Keratinocyte (primary cell): ENCODE results near the gene ADCY4. TPM values are rescaled to one million over a fixed set of nuclear protein-coding genes. Genes with fewer than 3 reads are reported as not detected.

Source experiments
- DNase-seq: peaks from one replicate; pipeline ENCODE4 v3.0.0-alpha.2; 2011; ENCODE audit warnings: low read depth, missing footprints, low spot score
- FAIRE-seq: peaks from 2 replicates; lab custom pipeline; 2011; peaks lifted over from hg19 to GRCh38; lab: Jason Lieb, UNC
- H2AFZ ChIP-seq: 2 replicates; pipeline ENCODE4 v1.6.0; 2012; ENCODE audit warnings: low read length, control low read depth, inconsistent platforms; ENCODE audit not compliant: control insufficient read depth
- H3K27ac ChIP-seq: 2 replicates; pipeline ENCODE4 v1.5.1; 2011; ENCODE audit warnings: low read length; ENCODE audit not compliant: control insufficient read depth, insufficient read depth
- H3K27me3 ChIP-seq: 3 replicates; pipeline ENCODE4 v1.6.0; 2011; ENCODE audit warnings: low read length; ENCODE audit not compliant: control insufficient read depth, insufficient read depth; ENCODE audit errors: extremely low read depth
- H3K36me3 ChIP-seq, 2 experiments: 2 replicates in 1 of 2; 3 replicates in 1 of 2; pipeline ENCODE4 v1.5.1; 2011; ENCODE audit warnings: low read length in 2 of 2, mild to moderate bottlenecking in 1 of 2; ENCODE audit not compliant: control insufficient read depth in 2 of 2, insufficient read depth in 2 of 2; ENCODE audit errors: extremely low read depth in 1 of 2
- H3K4me1 ChIP-seq: 3 replicates; pipeline ENCODE4 v1.5.1; 2011; ENCODE audit warnings: low read length; ENCODE audit not compliant: control insufficient read depth, insufficient read depth; ENCODE audit errors: extremely low read depth
- H3K4me2 ChIP-seq: 3 replicates; pipeline ENCODE4 v1.6.0; 2011; ENCODE audit warnings: low read depth, low read length; ENCODE audit not compliant: control insufficient read depth, insufficient read depth; ENCODE audit errors: extremely low read depth
- H3K4me3 ChIP-seq, 3 experiments: fragments of 200-600 bp in 1 of 3; sonication (generic) in 1 of 3; 2 replicates in 2 of 3; 3 replicates in 1 of 3; pipeline ENCODE4 v1.5.1; 2011 to 2016; ENCODE audit warnings: low read length in 3 of 3, mild to moderate bottlenecking in 3 of 3, control low read depth in 2 of 3, inconsistent platforms in 1 of 3, low read depth in 1 of 3, mixed read lengths in 1 of 3, mixed run types in 1 of 3, moderate library complexity in 1 of 3; ENCODE audit not compliant: control insufficient read depth in 2 of 3, insufficient read depth in 2 of 3; ENCODE audit errors: extremely low read depth in 1 of 3
- H3K79me2 ChIP-seq: 2 replicates; pipeline ENCODE4 v1.6.0; 2012; ENCODE audit warnings: low read length; ENCODE audit not compliant: control insufficient read depth, insufficient read depth
- H3K9ac ChIP-seq: 3 replicates; pipeline ENCODE4 v1.6.0; 2011; ENCODE audit warnings: low read length; ENCODE audit not compliant: control insufficient read depth, insufficient read depth; ENCODE audit errors: extremely low read depth
- H3K9me1 ChIP-seq: 3 replicates; pipeline ENCODE4 v1.6.0; 2011; ENCODE audit warnings: low read length; ENCODE audit not compliant: control insufficient read depth, insufficient read depth; ENCODE audit errors: extremely low read depth
- H3K9me3 ChIP-seq: 2 replicates; pipeline ENCODE4 v1.5.1; 2012; ENCODE audit warnings: low read depth, low read length; ENCODE audit not compliant: control insufficient read depth
- H4K20me1 ChIP-seq: 3 replicates; pipeline ENCODE4 v1.6.0; 2011; ENCODE audit warnings: low read length; ENCODE audit not compliant: control insufficient read depth, insufficient read depth; ENCODE audit errors: extremely low read depth
- EZH2 ChIP-seq: IDR thresholded peaks from one replicate; pipeline ENCODE4 v1.6.1; 2012; ENCODE audit warnings: inconsistent platforms, mild to moderate bottlenecking, low read length, moderate library complexity
- dilution Hi-C: fragments of 300-500 bp; cut with MboI; formaldehyde crosslinking; loops from one replicate; pipeline ENCODE4 v1.7.0; 2020; ENCODE audit warnings: low sequenced_read_pairs; ENCODE audit not compliant: extremely low pct_ligation_motif_present
- polyA plus RNA-seq, 5 experiments: library from polyadenylated mRNA; depleted of rRNA in 3 of 5; stranded (reverse) in 3 of 5; stranded (forward) in 1 of 5; unstranded in 1 of 5; fragments of >200 nt; gene quantifications; 1 replicate in 1 of 5; 2 replicates in 3 of 5; 3 replicates in 1 of 5; pipeline versions ENCODE4 v1.2.1 to v1.2.3, GENCODE V29; 2011 to 2012; ENCODE audit warnings: missing spikeins in 2 of 5, low read depth in 1 of 5, low replicate concordance in 1 of 5
- TF ChIP-seq, protein P1 (sequence below), 3 experiments: IDR thresholded peaks in 1 of 3; conservative IDR thresholded peaks in 1 of 3; optimal IDR thresholded peaks in 1 of 3; 2 replicates in 2 of 3; 3 replicates in 1 of 3; pipeline versions ENCODE3 to v1.5.1; 2011; ENCODE audit warnings: low read length in 3 of 3, mild to moderate bottlenecking in 3 of 3, moderate library complexity in 2 of 3, control low read depth in 1 of 3, inconsistent platforms in 1 of 3; ENCODE audit not compliant: insufficient read depth in 2 of 3; ENCODE audit errors: extremely low read depth in 1 of 3

The ADCY4 gene
- polyA plus RNA-seq, 1 donor (not counting 4 experiments of a cell fraction or from before 2014, with no cell fraction given), result 0.21 TPM

DNA sequence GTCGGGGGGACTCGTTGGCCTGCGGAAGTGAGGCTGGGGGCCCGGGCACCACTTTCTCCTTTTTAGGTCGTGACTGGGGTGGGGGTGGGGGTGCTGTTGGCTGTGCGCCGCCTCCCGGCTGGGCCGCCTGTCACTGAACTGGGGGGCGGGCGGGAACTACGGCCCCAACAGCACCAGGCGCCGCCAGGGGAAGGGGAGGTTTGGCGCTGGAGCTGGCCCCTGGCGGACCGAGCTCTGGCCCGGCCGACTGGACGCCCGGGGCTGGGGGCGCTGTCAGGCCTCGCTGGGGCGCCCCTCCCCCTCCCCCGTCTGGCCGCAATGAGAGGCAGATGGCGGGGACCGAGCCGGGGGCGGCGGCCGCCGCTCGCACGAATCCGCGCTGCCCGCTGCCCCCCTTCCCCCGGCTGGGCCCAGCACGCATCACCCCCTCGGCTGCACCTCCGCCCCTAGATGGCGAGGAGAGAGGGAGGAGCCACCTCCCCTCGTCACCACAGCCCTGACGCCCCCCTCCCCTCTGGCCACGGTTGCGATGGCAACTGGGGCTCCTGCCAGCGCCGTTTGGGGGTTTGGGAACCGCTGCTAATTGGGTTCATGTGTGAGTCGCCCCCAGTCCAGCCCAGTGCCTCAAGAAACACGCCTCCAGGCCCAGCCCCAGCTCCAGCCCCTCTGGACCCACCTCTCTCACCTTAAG is 33.8 kb upstream of the ADCY4 start:
- Histone ChIP-seq H3K9me1 (no peaks in the 10 kb centered on the region), H3K4me3 (no peak overlapping the region), H3K9me3 (no peaks in the 10 kb centered on the region), H3K9ac (no peak overlapping the region), H3K36me3 (no peaks in the 10 kb centered on the region), H2AFZ (no peak overlapping the region), H3K27ac (no peak overlapping the region), H4K20me1 (no peaks in the 10 kb centered on the region), H3K27me3 (no peaks in the 10 kb centered on the region), H3K4me1 (peaks cover 23% of the 10 kb centered on the region), H3K4me2 (no peak overlapping the region), H3K79me2 (no peaks in the 10 kb centered on the region)
- dilution Hi-C loops, result no loop called here
- no peak for FAIRE-seq
- no peak for DNase-seq
- TF ChIP-seq, protein P1, sequence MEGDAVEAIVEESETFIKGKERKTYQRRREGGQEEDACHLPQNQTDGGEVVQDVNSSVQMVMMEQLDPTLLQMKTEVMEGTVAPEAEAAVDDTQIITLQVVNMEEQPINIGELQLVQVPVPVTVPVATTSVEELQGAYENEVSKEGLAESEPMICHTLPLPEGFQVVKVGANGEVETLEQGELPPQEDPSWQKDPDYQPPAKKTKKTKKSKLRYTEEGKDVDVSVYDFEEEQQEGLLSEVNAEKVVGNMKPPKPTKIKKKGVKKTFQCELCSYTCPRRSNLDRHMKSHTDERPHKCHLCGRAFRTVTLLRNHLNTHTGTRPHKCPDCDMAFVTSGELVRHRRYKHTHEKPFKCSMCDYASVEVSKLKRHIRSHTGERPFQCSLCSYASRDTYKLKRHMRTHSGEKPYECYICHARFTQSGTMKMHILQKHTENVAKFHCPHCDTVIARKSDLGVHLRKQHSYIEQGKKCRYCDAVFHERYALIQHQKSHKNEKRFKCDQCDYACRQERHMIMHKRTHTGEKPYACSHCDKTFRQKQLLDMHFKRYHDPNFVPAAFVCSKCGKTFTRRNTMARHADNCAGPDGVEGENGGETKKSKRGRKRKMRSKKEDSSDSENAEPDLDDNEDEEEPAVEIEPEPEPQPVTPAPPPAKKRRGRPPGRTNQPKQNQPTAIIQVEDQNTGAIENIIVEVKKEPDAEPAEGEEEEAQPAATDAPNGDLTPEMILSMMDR (optimal IDR thresholded peaks at IDR 0.05 in 1 of 3, IDR thresholded peaks at IDR 0.05 in 1 of 3, conservative IDR thresholded peaks at IDR 0.05 in 1 of 3; ENCODE audit: extremely low read depth in 1 of 3, insufficient read depth in 2 of 3, low read length in 3 of 3), result no peak
- TF ChIP-seq EZH2, result no peak

- H3K9me3 ChIP-seq, result no peaks in the 10 kb centered on the region
- no peak for FAIRE-seq
- H2AFZ ChIP-seq, result no peak overlapping the region
- no peak overlapping the region for H3K27ac ChIP-seq
- TF ChIP-seq, protein P1 (optimal IDR thresholded peaks at IDR 0.05 in 1 of 3, IDR thresholded peaks at IDR 0.05 in 1 of 3, conservative IDR thresholded peaks at IDR 0.05 in 1 of 3; ENCODE audit: extremely low read depth in 1 of 3, insufficient read depth in 2 of 3, low read length in 3 of 3), result no peak
- TF ChIP-seq EZH2, result no peak
- no peak overlapping the region for H3K4me2 ChIP-seq
- H3K27me3 ChIP-seq, result no peaks in the 10 kb centered on the region
- H3K4me3 ChIP-seq, result no peak overlapping the region
- no peaks in the 10 kb centered on the region for H4K20me1 ChIP-seq
- no peak for DNase-seq
- H3K4me1 ChIP-seq, result peaks cover 23% of the 10 kb centered on the region
- dilution Hi-C loops, result no loop called here
- no peaks in the 10 kb centered on the region for H3K9me1 ChIP-seq
- H3K9ac ChIP-seq, result no peak overlapping the region
- H3K79me2 ChIP-seq, result no peaks in the 10 kb centered on the region
- no peaks in the 10 kb centered on the region for H3K36me3 ChIP-seq
Measured at GRCh38 chr14:24368212-24368561, 33.3 kb upstream of the ADCY4 start.
